ENCODE measurements around the gene PDE3B.

GRCh38 chr11:14774721-14775120, 131.1 kb downstream of the PDE3B start:
- TF ChIP-seq CTCF (conservative IDR thresholded peaks at IDR 0.05; ENCODE audit: low read depth, low read length) (no peak), SMC3 (IDR thresholded peaks at IDR 0.05; ENCODE audit: low read depth, low read length) (no peak), MAFK (IDR thresholded peaks at IDR 0.05; ENCODE audit: low read depth, low read length) (no peak), CEBPB (IDR thresholded peaks at IDR 0.05; ENCODE audit: low read depth, low read length) (no peak), ELK1 (IDR thresholded peaks at IDR 0.05; ENCODE audit: borderline replicate concordance, low read depth, low read length) (no peak), POLR2A (IDR thresholded peaks at IDR 0.05; ENCODE audit: low read depth, low read length) (no peak)

Data from IMR-90 (cell line).